HEK293T (cell line): Measurements from ENCODE around the gene TMEM184B.

Experiments used
- CTCF ChIA-PET: fragments of 350-600 bp; formaldehyde crosslinking; extraction: SDS; loops from one replicate; lab custom pipeline; 2021; ENCODE audit warnings: antibody characterized with exemption, inconsistent platforms; lab: Yijun Ruan, JAX
- POLR2A ChIA-PET: fragments of 350-600 bp; formaldehyde crosslinking; extraction: SDS; loops from one replicate; lab custom pipeline; 2020; ENCODE audit warnings: antibody characterized with exemption, inconsistent platforms; lab: Yijun Ruan, JAX
- DNase-seq: peaks from one replicate; pipeline ENCODE4 v3.0.0; 2012; ENCODE audit warnings: mixed read lengths; ENCODE audit errors: extremely low spot score
- ARNT ChIP-seq: fragments of 450-650 bp; IDR thresholded peaks from 2 replicates; pipeline ENCODE4 v1.6.1; 2017; ENCODE audit warnings: mild to moderate bottlenecking
- BHLHE40 ChIP-seq: fragments of 450-650 bp; IDR thresholded peaks from 2 replicates; pipeline ENCODE4 v1.6.1; 2016; ENCODE audit warnings: mild to moderate bottlenecking, moderate library complexity, borderline replicate concordance
- CTBP1 ChIP-seq: fragments of 450-650 bp; IDR thresholded peaks from 2 replicates; pipeline ENCODE4 v1.6.1; 2016; ENCODE audit warnings: borderline replicate concordance
- ELF4 ChIP-seq: fragments of 450-650 bp; IDR thresholded peaks from 2 replicates; pipeline ENCODE4 v1.6.1; 2017; ENCODE audit warnings: antibody characterized with exemption
- FOXA1 ChIP-seq: fragments of 450-650 bp; IDR thresholded peaks from 2 replicates; pipeline ENCODE4 v1.6.1; 2016; ENCODE audit warnings: mild to moderate bottlenecking
- FOXK2 ChIP-seq: fragments of 450-650 bp; IDR thresholded peaks from 2 replicates; pipeline ENCODE4 v1.6.1; 2016; ENCODE audit warnings: mild to moderate bottlenecking
- FOXM1 ChIP-seq: fragments of 450-650 bp; IDR thresholded peaks from 2 replicates; pipeline ENCODE4 v1.6.1; 2017; ENCODE audit warnings: mild to moderate bottlenecking, borderline replicate concordance
- HDGF ChIP-seq: fragments of 450-650 bp; IDR thresholded peaks from 2 replicates; pipeline ENCODE4 v1.6.1; 2017; ENCODE audit warnings: antibody characterized with exemption, borderline replicate concordance
- L3MBTL2 ChIP-seq: fragments of 450-650 bp; conservative IDR thresholded peaks from 2 replicates; pipeline ENCODE4 v1.6.1; 2016; ENCODE audit warnings: mild to moderate bottlenecking
- LEF1 ChIP-seq: fragments of 450-650 bp; IDR thresholded peaks from 2 replicates; pipeline ENCODE4 v1.6.1; 2017; ENCODE audit warnings: mild to moderate bottlenecking, borderline replicate concordance
- NFRKB ChIP-seq: fragments of 450-650 bp; IDR thresholded peaks from 2 replicates; pipeline ENCODE4 v1.6.1; 2016; ENCODE audit warnings: mild to moderate bottlenecking, moderate library complexity
- PKNOX1 ChIP-seq: fragments of 450-650 bp; IDR thresholded peaks from 2 replicates; pipeline ENCODE4 v1.6.1; 2016
- SP1 ChIP-seq: fragments of 450-650 bp; IDR thresholded peaks from 2 replicates; pipeline ENCODE4 v1.6.1; 2017
- SUZ12 ChIP-seq: fragments of 450-650 bp; IDR thresholded peaks from 2 replicates; pipeline ENCODE4 v1.6.1; 2016; ENCODE audit warnings: mild to moderate bottlenecking
- TARDBP ChIP-seq: fragments of 450-650 bp; IDR thresholded peaks from 2 replicates; pipeline ENCODE4 v1.6.1; 2016
- ZNF384 ChIP-seq: fragments of 450-650 bp; IDR thresholded peaks from 2 replicates; pipeline ENCODE4 v1.6.1; 2016

The TMEM184B gene

GRCh38 chr22:38246046-38246658, 26.7 kb downstream of the TMEM184B start:
- CTCF ChIA-PET = interaction anchor here (0.6 kb wide), 1 partner anchor 12 kb away, joined by 4 read pairs; no protein-coding TSS in a partner anchor
- DNase-seq = no peak
- POLR2A ChIA-PET = interaction anchor here (0.9 to 1.0 kb wide), 2 partner anchors 9 to 12 kb away, joined by 3 read pairs; no protein-coding TSS in a partner anchor
- TF ChIP-seq SP1 = no peak
- TF ChIP-seq BHLHE40 = no peak
- no peak for TF ChIP-seq FOXM1
- no peak for TF ChIP-seq ARNT
- no peak for TF ChIP-seq TARDBP
- TF ChIP-seq ZNF384 = no peak

DNA sequence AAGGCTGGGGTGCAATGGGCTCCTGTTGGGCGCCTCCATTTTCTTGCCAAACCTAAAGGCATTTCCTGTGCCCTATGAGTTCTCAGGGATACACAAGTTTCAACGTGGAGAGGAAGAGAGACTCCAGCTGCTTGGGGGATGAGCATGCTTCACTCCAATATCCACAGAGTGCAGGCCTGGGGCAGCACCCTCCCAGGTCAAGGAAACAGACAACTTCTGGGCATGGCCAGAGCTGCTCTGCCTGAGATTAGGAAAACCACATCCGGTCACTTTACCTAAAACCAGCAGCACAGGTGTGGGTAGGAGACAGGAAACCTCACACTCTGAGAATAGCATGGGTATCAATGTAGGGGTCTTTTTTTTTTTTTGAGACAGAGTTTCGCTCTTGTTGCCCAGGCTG, 28.7 kb downstream of the TMEM184B start:
- no peak for DNase-seq
- POLR2A ChIA-PET = no interaction called here
- CTCF ChIA-PET = no interaction called here

GRCh38 chr22:38243007-38243765, 29.6 kb downstream of the TMEM184B start:
- DNase-seq = no peak
- CTCF ChIA-PET = interaction anchor here (0.6 kb wide), 1 partner anchor 8 kb away, joined by 4 read pairs; no protein-coding TSS in a partner anchor
- TF ChIP-seq PKNOX1 = no peak
- no peak for TF ChIP-seq LEF1
- TF ChIP-seq TARDBP = no peak
- POLR2A ChIA-PET = no interaction called here

More for the DNA sequence above, 28.7 kb downstream of the TMEM184B start:
- TF ChIP-seq BHLHE40 (no peak), NFRKB (no peak), FOXK2 (no peak), SP1 (no peak), LEF1 (no peak), HDGF (no peak), TARDBP (no peak), FOXA1 (no peak), L3MBTL2 (no peak), FOXM1 (no peak), CTBP1 (no peak), ARNT (no peak), ZNF384 (no peak), SUZ12 (no peak)

- no peak for TF ChIP-seq HDGF
- no peak for TF ChIP-seq ELF4
- CTCF ChIA-PET = no interaction called here
- POLR2A ChIA-PET = no interaction called here
- DNase-seq = no peak
Measured at GRCh38 chr22:38240734-38241252, 32.0 kb downstream of the TMEM184B start.

GRCh38 chr22:38239101-38239761, 33.6 kb downstream of the TMEM184B start:
- ChIA-PET POLR2A (no interaction called here), CTCF (no interaction called here)
- TF ChIP-seq ARNT = no peak
- TF ChIP-seq FOXK2 = no peak
- TF ChIP-seq L3MBTL2 = no peak
- TF ChIP-seq ELF4 = no peak
- no peak for TF ChIP-seq HDGF
- no peak for TF ChIP-seq NFRKB
- no peak for TF ChIP-seq LEF1
- TF ChIP-seq BHLHE40 = no peak
- no peak for TF ChIP-seq SUZ12
- TF ChIP-seq ZNF384 = no peak
- TF ChIP-seq TARDBP = no peak
- no peak for TF ChIP-seq PKNOX1
- no peak for TF ChIP-seq SP1
- no peak for TF ChIP-seq CTBP1
- TF ChIP-seq FOXM1 = no peak
- no peak for TF ChIP-seq FOXA1
- DNase-seq = no peak

DNA sequence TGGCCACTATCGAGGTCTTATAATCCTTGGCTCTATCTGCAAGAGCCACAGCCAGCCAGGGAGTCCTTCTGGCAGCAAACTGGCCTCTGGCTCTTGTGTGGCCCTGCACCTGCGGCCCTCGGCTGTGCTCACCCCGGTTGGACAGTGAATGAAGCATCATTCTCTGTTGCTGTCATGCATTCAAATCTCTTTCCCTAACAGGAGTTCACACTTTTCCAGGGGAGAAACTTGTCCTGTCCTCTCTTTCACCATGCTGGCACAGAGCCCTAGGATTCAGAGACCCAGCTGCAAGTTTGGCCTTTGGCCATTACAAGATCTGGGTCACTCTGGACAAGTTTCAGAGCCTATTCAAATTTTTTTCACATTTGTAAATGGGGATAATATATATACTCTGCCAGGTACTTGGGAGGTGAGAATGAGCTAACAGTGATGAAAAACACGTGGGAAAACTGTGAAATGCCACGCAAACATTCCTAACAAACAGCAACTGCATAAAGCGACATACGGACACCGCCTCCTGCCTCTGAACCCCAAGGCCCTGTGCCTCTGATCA, 34.2 kb downstream of the TMEM184B start:
- ChIA-PET CTCF (no interaction called here), POLR2A (no interaction called here)
- no peak for DNase-seq
- TF ChIP-seq SUZ12 (no peak), TARDBP (no peak), LEF1 (no peak)

DNA sequence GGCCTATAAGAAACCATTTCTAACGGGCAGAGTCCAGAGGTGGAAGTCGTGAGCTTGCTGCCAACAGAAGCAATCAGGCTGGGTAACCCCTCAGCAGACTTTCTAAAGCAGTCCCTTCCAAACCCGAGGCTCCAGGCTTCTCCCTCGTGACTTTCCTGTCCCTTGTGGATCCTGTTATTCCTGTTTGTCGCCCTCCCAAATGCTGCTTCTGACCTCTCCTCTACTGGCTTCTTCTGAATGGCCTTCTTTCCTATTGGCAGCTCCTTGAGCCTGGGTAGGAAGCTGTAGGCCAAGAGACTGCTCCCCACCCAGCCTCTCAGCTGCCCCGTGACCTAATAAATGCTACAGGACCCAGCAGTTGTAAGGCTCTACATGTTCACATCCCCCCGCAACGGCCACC, 36.0 kb downstream of the TMEM184B start:
- ChIA-PET POLR2A (interaction anchor here (0.8 kb wide), 1 partner anchor 9 kb away, joined by 3 read pairs; no protein-coding TSS in a partner anchor), CTCF (no interaction called here)
- no peak for DNase-seq
- no peak for TF ChIP-seq FOXK2
- no peak for TF ChIP-seq ARNT
- TF ChIP-seq ZNF384 = no peak
- TF ChIP-seq L3MBTL2 = no peak
- TF ChIP-seq CTBP1 = no peak
- no peak for TF ChIP-seq NFRKB
- no peak for TF ChIP-seq FOXA1
- TF ChIP-seq PKNOX1 = no peak
- no peak for TF ChIP-seq FOXM1
- no peak for TF ChIP-seq HDGF
- no peak for TF ChIP-seq ELF4
